Superior temporal gyrus (tissue), 1 donor: ENCODE data around the gene FAM131C.
"Not testable (repeated sequence)": the region's sequence is repeated elsewhere in the genome, so short reads cannot be mapped to it uniquely, and the experiment has no call there.

Experiments used
- DNase-seq: peaks from one replicate; pipeline ENCODE4 v3.0.0-alpha.2; 2016; ENCODE audit errors: extremely low spot score

The FAM131C gene

GRCh38 chr1:16073490-16074119, at the start of gene FAM131C:
TSS of gene FAM131C (minus strand) at chr1:16073651. CDS start at chr1:16073442, 209 bp downstream.
- DNase-seq, result no peak

GRCh38 chr1:16122916-16123315, 49.5 kb upstream of the FAM131C start:
- DNase-seq, result no peak

- no peak for DNase-seq
These were observed 49.0 kb upstream of the FAM131C start for GRCh38 chr1:16122350-16122881.

GRCh38 chr1:16120940-16121410, 47.5 kb upstream of the FAM131C start:
- no peak for DNase-seq

GRCh38 chr1:16120407-16120806, 47.0 kb upstream of the FAM131C start:
- no peak for DNase-seq

GRCh38 chr1:16119926-16120325, 46.5 kb upstream of the FAM131C start:
- DNase-seq, result no peak

GRCh38 chr1:16119504-16119903, 46.1 kb upstream of the FAM131C start:
- no peak for DNase-seq

GRCh38 chr1:16118706-16119105, 45.3 kb upstream of the FAM131C start:
- no peak for DNase-seq

GRCh38 chr1:16117936-16118335, 44.5 kb upstream of the FAM131C start:
- DNase-seq, result no peak

- no peak for DNase-seq
These were observed 43.9 kb upstream of the FAM131C start for GRCh38 chr1:16117369-16117768.

- no peak for DNase-seq
These were observed 43.2 kb upstream of the FAM131C start for GRCh38 chr1:16116625-16117024.

- no peak for DNase-seq
These were observed 42.6 kb upstream of the FAM131C start for GRCh38 chr1:16116002-16116401.

- DNase-seq, result no peak
These were observed 42.1 kb upstream of the FAM131C start for GRCh38 chr1:16115468-16115983.

- DNase-seq, result no peak
These were observed 41.3 kb upstream of the FAM131C start for GRCh38 chr1:16114527-16115467.

GRCh38 chr1:16112596-16113555, 39.4 kb upstream of the FAM131C start:
- DNase-seq, result no peak

- DNase-seq, result no peak
These were observed 38.5 kb upstream of the FAM131C start for GRCh38 chr1:16111771-16112595.

- DNase-seq, result no peak
These were observed 37.4 kb upstream of the FAM131C start for GRCh38 chr1:16110884-16111283.

GRCh38 chr1:16110456-16110855, 37.0 kb upstream of the FAM131C start:
- no peak for DNase-seq

- DNase-seq, result no peak
These were observed 36.1 kb upstream of the FAM131C start for GRCh38 chr1:16109571-16109970.

- not testable (repeated sequence) for DNase-seq
These were observed 33.6 kb upstream of the FAM131C start for GRCh38 chr1:16107039-16107438.
